Smooth muscle cell of the umbilical artery (primary cell): ENCODE data around the gene CAMK2N2. TPM values are rescaled to one million over a fixed set of nuclear protein-coding genes. Genes with fewer than 3 reads are reported as not detected.

Source experiments
- total RNA-seq: library from RNA; depleted of rRNA; stranded (reverse); fragments of >200 nt; gene quantifications from 2 replicates; pipeline ENCODE4 v1.2.3, GENCODE V29; 2014

The CAMK2N2 gene
- total RNA-seq, result 0.37 TPM in 1 of 2 replicates, not detected in the other

DNA sequence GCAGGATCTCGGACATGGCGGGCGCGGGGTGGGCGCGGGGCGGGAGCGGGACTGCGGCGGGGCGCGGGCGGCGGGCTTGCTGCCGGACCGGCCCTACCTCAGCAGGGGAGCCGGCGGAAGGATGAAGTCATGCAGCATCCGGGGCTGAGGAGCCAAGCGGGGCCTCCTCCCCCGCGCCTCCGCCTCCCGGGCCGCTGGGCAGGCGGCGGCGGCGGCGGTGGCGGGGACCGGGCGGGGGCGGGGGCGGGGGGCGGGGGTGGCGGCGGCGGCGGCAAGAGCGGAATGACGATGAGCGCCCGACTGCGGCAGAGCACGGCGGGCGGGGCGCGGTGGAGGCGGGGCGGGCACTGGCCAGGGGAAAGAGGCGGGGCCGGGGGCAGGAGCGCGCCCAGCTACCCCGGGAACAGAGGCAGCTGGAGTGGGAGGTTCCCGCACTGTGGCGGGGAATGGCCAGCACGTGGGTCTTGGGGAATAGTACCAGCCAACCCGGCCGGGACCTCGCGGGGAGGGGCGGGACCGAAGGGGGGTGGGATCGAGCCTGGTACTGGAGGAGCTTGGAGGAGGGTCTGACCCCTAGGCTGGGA, at the start of gene CAMK2N2:
CAMK2N2 (minus strand) TSS at position 284 of the 584 bp plus-strand sequence; CDS start at position 16, 268 bp downstream.

DNA sequence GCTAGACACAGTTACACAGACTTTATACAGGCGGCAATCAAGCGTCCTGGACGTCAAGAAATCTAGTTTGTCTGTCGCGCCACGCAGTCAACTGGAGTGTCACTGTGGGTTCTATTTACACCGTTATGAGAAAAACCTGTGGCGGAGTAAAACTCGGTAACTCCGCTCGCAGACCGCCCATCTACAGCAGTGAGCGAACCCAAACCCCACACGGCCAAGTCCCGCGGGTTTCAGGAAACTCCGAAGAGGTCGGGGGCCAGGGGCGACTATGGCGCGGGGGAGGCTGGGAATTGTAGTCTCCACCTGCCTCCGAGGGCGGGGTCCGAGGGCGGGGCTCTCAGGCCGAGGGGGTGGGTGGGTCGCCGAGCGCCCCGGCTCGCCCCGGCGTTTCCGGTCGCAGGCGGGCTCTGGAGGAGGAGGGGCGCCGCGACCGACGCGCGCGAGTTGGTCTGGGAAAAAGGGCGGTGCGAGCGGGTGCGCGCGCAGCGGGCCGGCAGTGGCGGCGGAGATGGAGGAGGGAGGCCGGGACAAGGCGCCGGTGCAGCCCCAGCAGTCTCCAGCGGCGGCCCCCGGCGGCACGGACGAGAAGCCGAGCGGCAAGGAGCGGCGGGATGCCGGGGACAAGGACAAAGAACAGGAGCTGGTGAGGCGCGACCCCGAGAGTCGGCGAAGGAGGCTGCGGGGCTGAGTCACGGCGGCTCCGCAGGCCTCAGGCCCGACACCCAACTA, 37.6 kb upstream of the CAMK2N2 start, which contains the start of gene PSMD2:
PSMD2 (plus strand) TSS at position 483 of the 729 bp plus-strand sequence; CDS start at position 509, 26 bp downstream.

DNA sequence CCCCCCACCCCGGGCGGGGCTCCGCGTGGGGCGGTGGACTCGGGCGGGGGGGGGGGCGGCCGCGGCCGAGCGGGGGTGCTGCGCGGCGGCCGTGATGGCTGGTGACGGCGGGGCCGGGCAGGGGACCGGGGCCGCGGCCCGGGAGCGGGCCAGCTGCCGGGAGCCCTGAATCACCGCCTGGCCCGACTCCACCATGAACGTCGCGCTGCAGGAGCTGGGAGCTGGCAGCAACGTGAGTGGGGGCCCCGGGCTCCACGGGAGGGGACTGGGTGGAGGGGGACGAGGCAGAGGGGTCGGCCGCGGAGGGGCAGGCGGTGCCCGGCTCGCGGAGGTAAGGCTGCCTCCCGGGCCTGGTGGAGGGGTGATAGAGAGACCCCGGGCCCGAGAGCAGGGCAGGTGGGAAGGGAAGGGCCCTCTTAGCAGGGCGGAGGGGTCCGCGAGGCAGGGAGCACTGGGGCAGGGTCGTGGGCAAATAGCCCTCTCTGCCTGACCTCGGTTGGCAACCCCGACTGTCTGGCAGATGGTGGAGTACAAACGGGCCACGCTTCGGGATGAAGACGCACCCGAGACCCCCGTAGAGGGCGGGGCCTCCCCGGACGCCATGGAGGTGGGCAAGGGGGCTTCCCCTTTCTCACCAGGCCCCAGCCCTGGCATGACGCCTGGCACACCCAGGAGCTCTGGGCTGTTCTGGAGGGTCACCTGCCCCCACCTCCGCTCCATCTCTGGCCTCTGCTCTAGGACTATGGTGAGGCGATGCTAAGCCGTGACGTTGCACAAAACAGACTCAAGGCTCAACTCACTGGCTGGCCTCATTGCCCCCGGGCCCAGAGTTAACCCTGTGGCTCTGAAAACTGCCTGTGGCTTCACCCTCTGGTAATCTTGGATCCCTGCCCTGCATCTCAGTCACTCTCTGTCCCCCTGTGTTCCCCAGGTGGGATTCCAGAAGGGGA, 14.9 kb upstream of the CAMK2N2 start, which contains the start of gene ECE2:
ECE2 (plus strand) TSS at position 62 of the 950 bp plus-strand sequence; CDS start at position 194, 132 bp downstream.

GRCh38 chr3:184249412-184250166, 11.8 kb downstream of the CAMK2N2 start, which contains the start of gene EEF1AKMT4:
TSS of gene EEF1AKMT4 (plus strand) at chr3:184249672. CDS start at chr3:184249695, 23 bp downstream.

GRCh38 chr3:184248454-184249411, 12.6 kb downstream of the CAMK2N2 start, which contains the start of gene ALG3:
TSS of gene ALG3 (minus strand) at chr3:184248962. CDS start at chr3:184248940, 22 bp downstream.

DNA sequence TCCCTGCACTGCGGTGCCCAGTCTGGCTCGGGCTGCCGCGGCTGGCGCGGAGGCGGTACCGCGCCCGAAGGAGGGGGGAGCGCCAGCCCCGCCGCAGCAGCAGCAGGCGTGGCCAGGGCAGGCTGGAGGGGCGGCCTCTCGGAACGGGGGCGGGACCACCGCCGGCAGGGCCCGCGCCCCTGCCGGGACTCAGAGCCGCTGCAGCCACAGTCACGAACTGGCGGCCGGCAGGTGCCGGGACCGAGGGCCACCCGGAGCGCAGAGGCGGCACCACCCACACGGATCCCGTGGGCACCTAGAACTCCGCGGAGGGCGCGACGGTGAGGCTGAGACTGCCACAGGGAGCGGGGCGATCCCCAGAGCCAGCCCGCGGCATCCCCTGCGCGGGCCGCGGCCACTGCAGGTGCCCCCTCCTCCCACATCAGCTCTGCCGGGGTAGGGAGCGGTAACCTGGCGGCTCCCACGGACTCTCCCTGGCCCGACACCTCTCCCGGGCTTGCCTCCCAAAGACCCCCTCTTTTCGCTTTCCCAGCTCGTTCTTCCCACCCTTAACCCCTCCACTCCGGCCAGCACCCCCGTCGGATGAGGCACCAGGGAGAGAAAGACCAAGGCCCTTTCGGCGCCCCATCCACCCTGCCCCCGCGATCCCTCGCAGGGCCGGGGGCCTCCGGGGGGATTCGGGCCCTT, 31.8 kb downstream of the CAMK2N2 start, which contains the start of gene VWA5B2:
VWA5B2 (plus strand) TSS at position 192 of the 687 bp plus-strand sequence. CDS start 944 bp downstream, outside the sequence.

Other genes with a start within 250 kb of the CAMK2N2 start
- 33.3 and 33.7 TPM in 2 replicates for gene ABCC5, start 243.7 kb downstream of the CAMK2N2 start, total RNA-seq
- not detected in 2 replicates for gene HTR3D, start 229.8 kb downstream of the CAMK2N2 start, total RNA-seq
- not detected in 2 replicates for gene HTR3C, start 208.5 kb downstream of the CAMK2N2 start, total RNA-seq
- gene HTR3E, start 164.5 kb downstream of the CAMK2N2 start, total RNA-seq, result not detected in 2 replicates
- gene EIF2B5, start 126.2 kb downstream of the CAMK2N2 start, total RNA-seq, result 25.2 and 29.4 TPM in 2 replicates
- 41.6 and 63.3 TPM in 2 replicates for gene DVL3, start 106.2 kb downstream of the CAMK2N2 start, total RNA-seq
- 561 and 564 TPM in 2 replicates for gene AP2M1, start 86.7 kb downstream of the CAMK2N2 start, total RNA-seq
- 42.1 and 49.6 TPM in 2 replicates for gene ABCF3, start 75.4 kb downstream of the CAMK2N2 start, total RNA-seq
- not detected in 2 replicates for gene VWA5B2, start 32.0 kb downstream of the CAMK2N2 start, total RNA-seq
- 41.1 and 49.0 TPM in 2 replicates for gene ALG3, start 12.6 kb downstream of the CAMK2N2 start, total RNA-seq
- gene EEF1AKMT4, start 11.9 kb downstream of the CAMK2N2 start, total RNA-seq, result 2.4 and 4.2 TPM in 2 replicates
- gene ECE2, start 14.5 kb upstream of the CAMK2N2 start, total RNA-seq, result not detected in 2 replicates
- gene PSMD2, start 37.7 kb upstream of the CAMK2N2 start, total RNA-seq, result 557 and 1,040 TPM in 2 replicates
- 258 and 495 TPM in 2 replicates for gene EIF4G1, start 53.1 kb upstream of the CAMK2N2 start, total RNA-seq
- 21.4 and 38.7 TPM in 2 replicates for gene FAM131A, start 76.0 kb upstream of the CAMK2N2 start, total RNA-seq
- gene CLCN2, start 100.1 kb upstream of the CAMK2N2 start, total RNA-seq, result 2.4 and 2.8 TPM in 2 replicates
- 86.7 and 121 TPM in 2 replicates for gene POLR2H, start 100.2 kb upstream of the CAMK2N2 start, total RNA-seq
- not detected in 2 replicates for gene THPO, start 116.7 kb upstream of the CAMK2N2 start, total RNA-seq
- gene CHRD, start 118.5 kb upstream of the CAMK2N2 start, total RNA-seq, result 0.55 and 0.59 TPM in 2 replicates